ENCODE measurements around the gene PARVB.
"Not testable (repeated sequence)": the region's sequence is repeated elsewhere in the genome, so short reads cannot be mapped to it uniquely, and the experiment has no call there.

PARVB gene

GRCh38 chr22:44102856-44103255, 78.8 kb downstream of the PARVB start:
- no peak for TF ChIP-seq CTCF (IDR thresholded peaks at IDR 0.05; ENCODE audit: low read depth, low read length)
- DNase-seq (ENCODE audit: extremely low read depth, low read depth): no peak

- no peak for TF ChIP-seq CTCF (IDR thresholded peaks at IDR 0.05; ENCODE audit: low read depth, low read length)
Measured at GRCh38 chr22:44103735-44104480, 79.8 kb downstream of the PARVB start.

GRCh38 chr22:44107340-44107739, 83.2 kb downstream of the PARVB start:
- TF ChIP-seq CTCF (IDR thresholded peaks at IDR 0.05; ENCODE audit: low read depth, low read length): no peak
- no peak for DNase-seq (ENCODE audit: extremely low read depth, low read depth)

More at GRCh38 chr22:44103735-44104480, 79.8 kb downstream of the PARVB start:
- no peak for DNase-seq (ENCODE audit: extremely low read depth, low read depth)

- TF ChIP-seq CTCF (IDR thresholded peaks at IDR 0.05; ENCODE audit: low read depth, low read length): no peak
- no peak for DNase-seq (ENCODE audit: extremely low read depth, low read depth)
Measured at GRCh38 chr22:44108076-44108475, 84.0 kb downstream of the PARVB start.

GRCh38 chr22:44108806-44109385, 84.8 kb downstream of the PARVB start:
- no peak for DNase-seq (ENCODE audit: extremely low read depth, low read depth)
- TF ChIP-seq CTCF (IDR thresholded peaks at IDR 0.05; ENCODE audit: low read depth, low read length): no peak

GRCh38 chr22:44109416-44109815, 85.3 kb downstream of the PARVB start:
- TF ChIP-seq CTCF (IDR thresholded peaks at IDR 0.05; ENCODE audit: low read depth, low read length): no peak; the same call in 1 of the 2 replicates
- DNase-seq (ENCODE audit: extremely low read depth, low read depth): no peak

GRCh38 chr22:44110656-44111055, 86.6 kb downstream of the PARVB start:
- DNase-seq (ENCODE audit: extremely low read depth, low read depth): not testable (repeated sequence)
